Endothelial cell of umbilical vein (primary cell): ENCODE results near the gene ALAD. TPM values are rescaled to one million over a fixed set of nuclear protein-coding genes. Genes with fewer than 3 reads are reported as not detected.

Experiments used
- BruUV-seq: library from RNA; stranded (reverse); fragments of 400-500 nt; replicated peaks from 2 replicates; lab custom pipeline; 2021; lab: Mats Ljungman, UMichigan
- CTCF ChIA-PET: fragments of 300-600, 350-600 bp; sonication (Branson Sonifier 250); formaldehyde crosslinking; loops from one replicate; lab custom pipeline; 2021; ENCODE audit warnings: antibody characterized with exemption, inconsistent platforms; lab: Charles Lee
- POLR2A ChIA-PET: fragments of 300-600, 350-600 bp; sonication (Branson Sonifier 250); formaldehyde crosslinking; loops from one replicate; lab custom pipeline; 2021; ENCODE audit warnings: antibody characterized with exemption, inconsistent platforms; lab: Charles Lee
- DNase-seq: peaks from one replicate; pipeline ENCODE4 v3.0.0-alpha.2; 2011; ENCODE audit warnings: low read depth, low spot score
- FAIRE-seq: peaks from 2 replicates; lab custom pipeline; 2011; peaks lifted over from hg19 to GRCh38; lab: Jason Lieb, UNC
- H2AFZ ChIP-seq: 2 replicates; pipeline ENCODE4 v1.6.0; 2012; ENCODE audit warnings: low read depth, low read length, control low read depth, inconsistent platforms
- H3K27ac ChIP-seq: 2 replicates; pipeline ENCODE4 v1.5.1; 2011; ENCODE audit warnings: low read depth, mild to moderate bottlenecking, control low read depth, low read length, moderate library complexity; ENCODE audit not compliant: insufficient read depth
- H3K27me3 ChIP-seq, 2 experiments: 2 replicates each; pipeline versions ENCODE4 v1.6.0 to v1.6.1; 2011; ENCODE audit warnings: low read length in 2 of 2, mixed read lengths in 1 of 2; ENCODE audit not compliant: control insufficient read depth in 2 of 2, insufficient read depth in 2 of 2
- H3K36me3 ChIP-seq, 2 experiments: 2 replicates in 1 of 2; 3 replicates in 1 of 2; pipeline ENCODE4 v1.5.1; 2011; ENCODE audit warnings: low read length in 2 of 2, mild to moderate bottlenecking in 1 of 2, moderate library complexity in 1 of 2; ENCODE audit not compliant: control insufficient read depth in 2 of 2, insufficient read depth in 2 of 2; ENCODE audit errors: extremely low read depth in 1 of 2
- H3K4me1 ChIP-seq: 3 replicates; pipeline ENCODE4 v1.5.1; 2011; ENCODE audit warnings: mild to moderate bottlenecking, low read length; ENCODE audit not compliant: control insufficient read depth, insufficient read depth; ENCODE audit errors: extremely low read depth
- H3K4me2 ChIP-seq: 2 replicates; pipeline ENCODE4 v1.6.1; 2011; ENCODE audit warnings: low read length, control low read depth, mixed read lengths; ENCODE audit not compliant: insufficient read depth
- H3K4me3 ChIP-seq, 3 experiments: fragments of 200-600 bp in 1 of 3; sonication (generic), shearing (Covaris generic) in 1 of 3; replicated peaks in 1 of 3; 2 replicates each; pipeline ENCODE4 v1.5.1; 2011 to 2016; ENCODE audit warnings: control low read depth in 3 of 3, low read length in 3 of 3, mild to moderate bottlenecking in 2 of 3, inconsistent platforms in 1 of 3, low read depth in 1 of 3, moderate library complexity in 1 of 3; ENCODE audit not compliant: insufficient read depth in 1 of 3
- H3K79me2 ChIP-seq: 2 replicates; pipeline ENCODE4 v1.6.0; 2012; ENCODE audit warnings: low read length, inconsistent platforms; ENCODE audit not compliant: control insufficient read depth, insufficient read depth
- H3K9ac ChIP-seq: replicated peaks from 2 replicates; pipeline ENCODE3; 2011; ENCODE audit warnings: low read length, control low read depth; ENCODE audit not compliant: insufficient read depth; ENCODE audit errors: extremely low read depth
- H3K9me1 ChIP-seq: replicated peaks from 3 replicates; pipeline ENCODE4 v1.6.0; 2011; ENCODE audit warnings: mild to moderate bottlenecking, low read length; ENCODE audit not compliant: control insufficient read depth, insufficient read depth; ENCODE audit errors: extremely low read depth
- H3K9me3 ChIP-seq: replicated peaks from 2 replicates; pipeline ENCODE4 v1.5.1; 2012; ENCODE audit warnings: low read length, inconsistent platforms; ENCODE audit not compliant: control insufficient read depth, insufficient read depth
- H4K20me1 ChIP-seq: replicated peaks from 2 replicates; pipeline ENCODE3; 2011; ENCODE audit warnings: mild to moderate bottlenecking, low read length; ENCODE audit not compliant: control insufficient read depth, insufficient read depth; ENCODE audit errors: extremely low read depth
- EZH2 ChIP-seq: IDR thresholded peaks from 2 replicates; pipeline ENCODE4 v1.6.1; 2012; ENCODE audit warnings: borderline replicate concordance, low read depth, mild to moderate bottlenecking, moderate library complexity, low read length, inconsistent platforms; ENCODE audit not compliant: severe bottlenecking
- JUN ChIP-seq: IDR thresholded peaks from 2 replicates; pipeline ENCODE4 v1.6.1; 2011; ENCODE audit warnings: borderline replicate concordance, low read depth; ENCODE audit not compliant: insufficient read length, insufficient read depth
- dilution Hi-C: fragments of 300-500 bp; cut with MboI; formaldehyde crosslinking; loops from one replicate; pipeline ENCODE4 v1.15.0; 2019; ENCODE audit warnings: low sequenced_read_pairs; ENCODE audit not compliant: extremely low pct_ligation_motif_present
- intact Hi-C: fragments of 100-400 bp; cut with micrococcal nuclease; formaldehyde crosslinking; loops from one replicate; pipeline ENCODE4 v1.10.0; 2022
- polyA plus RNA-seq, 4 experiments: library from polyadenylated mRNA; depleted of rRNA in 3 of 4; stranded (reverse) in 3 of 4; unstranded in 1 of 4; fragments of >200 nt; gene quantifications; 2 replicates each; pipeline versions ENCODE4 v1.2.1 to v1.2.3, GENCODE V29; 2011 to 2012; ENCODE audit warnings: missing spikeins in 1 of 4
- total RNA-seq: library from RNA; stranded (reverse); gene quantifications from 2 replicates; pipeline ENCODE4 v1.2.3, GENCODE V29; 2021
- TF ChIP-seq, protein P1 (sequence below), 2 donors: IDR thresholded peaks; 1 replicate in 1 of 2; 2 replicates in 1 of 2; pipeline ENCODE4 v1.5.1; 2011; ENCODE audit warnings: low read length in 2 of 2, mild to moderate bottlenecking in 2 of 2, moderate library complexity in 2 of 2, control low read depth in 1 of 2, inconsistent platforms in 1 of 2, low read depth in 1 of 2; ENCODE audit not compliant: insufficient read depth in 1 of 2; ENCODE audit errors: extremely low read depth in 1 of 2
- TF ChIP-seq, protein P2 (sequence below): IDR thresholded peaks from 2 replicates; pipeline ENCODE4 v1.6.1; 2011; ENCODE audit not compliant: insufficient read depth, insufficient read length

Gene ALAD
- total and polyA plus RNA-seq, 2 donors (not counting 3 experiments of a cell fraction or from before 2014, with no cell fraction given), result 12.8 to 29.5 TPM

DNA sequence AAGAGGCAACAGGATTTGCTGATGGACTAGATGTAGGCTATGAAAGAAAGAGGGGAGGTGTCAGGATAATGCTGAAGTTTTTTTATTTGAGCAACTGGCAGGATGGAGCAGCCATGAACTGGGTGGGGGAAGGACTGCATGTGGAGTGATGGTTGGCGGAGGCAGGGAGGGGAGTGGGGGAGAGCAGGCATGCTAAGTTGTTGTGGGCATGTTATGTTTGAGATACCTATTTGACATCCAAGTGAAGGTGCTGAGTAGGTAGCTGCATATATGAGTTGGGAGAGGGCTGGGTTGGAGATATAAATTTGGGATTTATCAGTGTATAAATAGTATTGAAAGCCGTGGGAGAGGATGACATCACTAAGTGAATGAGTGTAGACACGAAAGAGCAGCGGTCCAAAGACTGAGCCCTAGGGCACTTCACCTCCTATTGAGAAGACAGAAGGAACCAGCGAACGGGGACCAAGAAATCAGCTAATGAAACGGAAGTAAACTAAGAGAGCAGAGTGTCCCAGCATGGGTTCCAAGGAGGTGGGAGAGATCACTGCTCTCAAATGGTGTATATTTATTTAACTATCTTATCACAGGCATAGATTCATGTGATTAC lies 44.3 kb downstream of the ALAD start:
- no peaks in the 10 kb centered on the region for H3K9me3 ChIP-seq
- dilution Hi-C loops (no loop called here), intact Hi-C loops (no loop called here)
- no peaks in the 10 kb centered on the region for H4K20me1 ChIP-seq
- H3K27ac ChIP-seq, result no peak overlapping the region
- no TSS peak for BruUV-seq
- no peaks in the 10 kb centered on the region for H3K79me2 ChIP-seq
- CTCF ChIA-PET, result no interaction called here
- POLR2A ChIA-PET, result no interaction called here
- TF ChIP-seq EZH2, result no peak
- TF ChIP-seq JUN, result no peak
- TF ChIP-seq, protein P1, sequence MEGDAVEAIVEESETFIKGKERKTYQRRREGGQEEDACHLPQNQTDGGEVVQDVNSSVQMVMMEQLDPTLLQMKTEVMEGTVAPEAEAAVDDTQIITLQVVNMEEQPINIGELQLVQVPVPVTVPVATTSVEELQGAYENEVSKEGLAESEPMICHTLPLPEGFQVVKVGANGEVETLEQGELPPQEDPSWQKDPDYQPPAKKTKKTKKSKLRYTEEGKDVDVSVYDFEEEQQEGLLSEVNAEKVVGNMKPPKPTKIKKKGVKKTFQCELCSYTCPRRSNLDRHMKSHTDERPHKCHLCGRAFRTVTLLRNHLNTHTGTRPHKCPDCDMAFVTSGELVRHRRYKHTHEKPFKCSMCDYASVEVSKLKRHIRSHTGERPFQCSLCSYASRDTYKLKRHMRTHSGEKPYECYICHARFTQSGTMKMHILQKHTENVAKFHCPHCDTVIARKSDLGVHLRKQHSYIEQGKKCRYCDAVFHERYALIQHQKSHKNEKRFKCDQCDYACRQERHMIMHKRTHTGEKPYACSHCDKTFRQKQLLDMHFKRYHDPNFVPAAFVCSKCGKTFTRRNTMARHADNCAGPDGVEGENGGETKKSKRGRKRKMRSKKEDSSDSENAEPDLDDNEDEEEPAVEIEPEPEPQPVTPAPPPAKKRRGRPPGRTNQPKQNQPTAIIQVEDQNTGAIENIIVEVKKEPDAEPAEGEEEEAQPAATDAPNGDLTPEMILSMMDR (IDR thresholded peaks at IDR 0.05; ENCODE audit: extremely low read depth in 1 of 2, insufficient read depth in 1 of 2, low read depth in 1 of 2, low read length in 2 of 2), result no peak
- no peaks in the 10 kb centered on the region for H3K9me1 ChIP-seq
- no peaks in the 10 kb centered on the region for H3K4me1 ChIP-seq
- H2AFZ ChIP-seq, result no peak overlapping the region
- FAIRE-seq (no peak), DNase-seq (no peak)
- H3K27me3 ChIP-seq, result peaks cover 13% of the 10 kb centered on the region in 2 experiments
- no peak overlapping the region for H3K4me2 ChIP-seq
- no peaks in the 10 kb centered on the region for H3K36me3 ChIP-seq
- H3K9ac ChIP-seq, result no peak overlapping the region
- H3K4me3 ChIP-seq, result no peak overlapping the region

DNA sequence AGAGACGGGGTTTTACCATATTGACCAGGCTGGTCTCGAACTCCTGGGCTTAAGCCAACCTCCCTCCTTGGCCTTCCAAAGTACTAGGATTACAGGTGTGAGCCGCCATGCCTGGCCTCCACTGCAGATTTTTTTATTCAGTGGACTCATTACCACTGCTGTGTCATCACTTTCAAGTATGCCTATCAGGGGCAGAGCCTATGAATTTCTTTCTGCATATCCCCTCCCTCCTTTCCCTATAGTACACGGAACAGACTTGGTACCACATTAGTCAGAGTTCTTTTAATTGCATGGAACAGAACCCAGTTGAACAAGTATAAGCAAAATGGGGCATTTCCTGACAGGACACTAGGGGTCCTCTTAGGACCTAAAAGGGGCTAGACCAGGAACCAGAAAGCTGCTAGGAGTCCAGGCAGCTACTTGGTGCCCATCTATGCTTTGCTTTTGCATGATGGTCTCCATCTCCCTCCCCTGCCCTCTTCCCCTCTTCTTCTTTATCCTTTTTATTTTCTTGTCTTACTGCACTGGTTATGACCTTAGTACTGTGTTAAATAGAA lies 46.0 kb downstream of the ALAD start:
- Histone ChIP-seq H3K27ac (no peak overlapping the region), H3K4me3 (no peak overlapping the region), H3K4me1 (no peaks in the 10 kb centered on the region), H3K9me3 (no peaks in the 10 kb centered on the region), H3K4me2 (no peak overlapping the region), H4K20me1 (no peaks in the 10 kb centered on the region), H3K27me3 (peaks cover 28 to 29% of the 10 kb centered on the region in 2 experiments), H2AFZ (no peak overlapping the region), H3K79me2 (no peaks in the 10 kb centered on the region), H3K36me3 (no peaks in the 10 kb centered on the region), H3K9ac (no peak overlapping the region), H3K9me1 (no peaks in the 10 kb centered on the region)
- intact Hi-C loops (no loop called here), dilution Hi-C loops (no loop called here)
- POLR2A ChIA-PET, result no interaction called here
- DNase-seq, result no peak
- TF ChIP-seq, protein P1 (IDR thresholded peaks at IDR 0.05; ENCODE audit: extremely low read depth in 1 of 2, insufficient read depth in 1 of 2, low read depth in 1 of 2, low read length in 2 of 2), result peak in 1 of 2 donors; percentile 8
- TF ChIP-seq, protein P2, sequence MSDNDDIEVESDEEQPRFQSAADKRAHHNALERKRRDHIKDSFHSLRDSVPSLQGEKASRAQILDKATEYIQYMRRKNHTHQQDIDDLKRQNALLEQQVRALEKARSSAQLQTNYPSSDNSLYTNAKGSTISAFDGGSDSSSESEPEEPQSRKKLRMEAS, result no peak
- CTCF ChIA-PET, result interaction anchor here (1.2 kb wide), 1 partner anchor 303 kb away, joined by 3 read pairs; no protein-coding TSS in a partner anchor
- no peak for FAIRE-seq
- no TSS peak for BruUV-seq
